ENCODE data around the gene EIF2AK3.
A peak's percentile ranks its signal among the peaks of the same experiment; 100 is the strongest.

GRCh38 chr2:88627856-88628570 is 749 bp upstream of the EIF2AK3 start:
- peak in 1 of 2 donors; percentile 42 for TF ChIP-seq POLR2A (IDR thresholded peaks at IDR 0.05)
- no peak for TF ChIP-seq CTCF (IDR thresholded peaks at IDR 0.05)
